GM12878 (cell line): ENCODE results near the gene PCP2. TPM values are rescaled to one million over a fixed set of nuclear protein-coding genes. Genes with fewer than 3 reads are reported as not detected.

Experiments used
- ATAC-seq: fragments of 200-7000 bp; cut with Tn5 transposase; 3 replicates; pipeline ENCODE4 v1.9.1; 2020; ENCODE audit warnings: mild to moderate bottlenecking, moderate library complexity
- BruUV-seq: library from RNA; stranded (reverse); fragments of 400-500 nt; replicated peaks from 2 replicates; lab custom pipeline; 2021; lab: Mats Ljungman, UMichigan
- CTCF ChIA-PET: fragments of 300-600 bp; sonication (Branson Sonifier 250); formaldehyde crosslinking; extraction: SDS; loops from one replicate; lab custom pipeline; 2021; ENCODE audit warnings: inconsistent platforms; lab: Yijun Ruan, JAX
- POLR2A ChIA-PET: fragments of 350-600 bp; formaldehyde crosslinking; extraction: SDS; loops from one replicate; lab custom pipeline; 2021; ENCODE audit warnings: inconsistent platforms; lab: Charles Lee
- RAD21 ChIA-PET: fragments of 300-600 bp; sonication (Branson Sonifier 250); formaldehyde crosslinking; loops from one replicate; lab custom pipeline; 2023; ENCODE audit warnings: antibody characterized with exemption; ENCODE audit not compliant: unreplicated experiment; lab: Charles Lee
- SMC1A ChIA-PET: fragments of 300-600 bp; sonication (Branson Sonifier 250); formaldehyde crosslinking; loops from one replicate; lab custom pipeline; 2023; ENCODE audit not compliant: unreplicated experiment, uncharacterized antibody; lab: Charles Lee
- DNase-seq: peaks from one replicate; pipeline ENCODE4 v3.0.0-alpha.2; 2011; ENCODE audit warnings: low read depth, low spot score
- FAIRE-seq: peaks from 3 replicates; lab custom pipeline; 2011; peaks lifted over from hg19 to GRCh38; lab: Jason Lieb, UNC
- H2AFZ ChIP-seq: 2 replicates; pipeline ENCODE4 v1.6.0; 2011; ENCODE audit warnings: low read depth, low read length, control low read depth; ENCODE audit not compliant: control insufficient read depth
- H3K27ac ChIP-seq: 2 replicates; pipeline ENCODE4 v1.5.1; 2011; ENCODE audit warnings: control low read depth; ENCODE audit not compliant: control insufficient read depth, insufficient read depth
- H3K27me3 ChIP-seq, 2 experiments: replicated peaks in 1 of 2; 2 replicates each; pipeline versions ENCODE4 v1.6.0 to v1.6.1; 2011; ENCODE audit warnings: low read length in 1 of 2; ENCODE audit not compliant: control insufficient read depth in 2 of 2, insufficient read depth in 2 of 2
- H3K36me3 ChIP-seq, 2 experiments: 2 replicates each; pipeline ENCODE4 v1.5.1; 2011; ENCODE audit warnings: low read length in 1 of 2; ENCODE audit not compliant: control insufficient read depth in 2 of 2, insufficient read depth in 2 of 2
- H3K4me1 ChIP-seq: 2 replicates; pipeline ENCODE4 v1.6.1; 2011; ENCODE audit warnings: mild to moderate bottlenecking, low read length, moderate library complexity, mixed read lengths; ENCODE audit not compliant: control insufficient read depth, insufficient read depth
- H3K4me2 ChIP-seq: 2 replicates; pipeline ENCODE4 v1.6.0; 2011; ENCODE audit warnings: control low read depth; ENCODE audit not compliant: control insufficient read depth, insufficient read depth
- H3K4me3 ChIP-seq: fragments of 200-600 bp; sonication (generic); 2 replicates; pipeline ENCODE4 v1.5.1; 2016
- H3K79me2 ChIP-seq: 2 replicates; pipeline ENCODE4 v1.6.0; 2011; ENCODE audit warnings: low read length; ENCODE audit not compliant: control insufficient read depth, insufficient read depth
- H3K9ac ChIP-seq: 2 replicates; pipeline ENCODE4 v1.8.0; 2011; ENCODE audit warnings: low read length, control low read depth, mixed read lengths; ENCODE audit not compliant: control insufficient read depth, insufficient read depth
- H3K9me3 ChIP-seq: replicated peaks from 3 replicates; pipeline ENCODE4 v1.5.1; 2011; ENCODE audit warnings: mild to moderate bottlenecking, low read length; ENCODE audit not compliant: control insufficient read depth, insufficient read depth
- H4K20me1 ChIP-seq: 2 replicates; pipeline ENCODE4 v1.6.0; 2011; ENCODE audit not compliant: control insufficient read depth, insufficient read depth
- FOXK2 ChIP-seq: fragments of 450-650 bp; IDR thresholded peaks from 2 replicates; pipeline ENCODE4 v1.6.1; 2017; ENCODE audit warnings: mild to moderate bottlenecking, moderate library complexity
- IKZF2 ChIP-seq, 2 experiments: fragments of 450-650 bp; IDR thresholded peaks; 2 replicates each; pipeline ENCODE4 v1.6.1; 2017; ENCODE audit warnings: mild to moderate bottlenecking in 2 of 2, moderate library complexity in 2 of 2
- RELB ChIP-seq: fragments of 450-650 bp; IDR thresholded peaks from 2 replicates; pipeline ENCODE4 v1.6.1; 2017; ENCODE audit warnings: low read depth, mild to moderate bottlenecking, moderate library complexity
- SRF ChIP-seq, 2 experiments: IDR thresholded peaks; 2 replicates each; pipeline ENCODE4 v1.6.1; 2011; ENCODE audit warnings: low read depth in 2 of 2, low read length in 2 of 2, mild to moderate bottlenecking in 1 of 2, moderate library complexity in 1 of 2
- TAF1 ChIP-seq: IDR thresholded peaks from 2 replicates; pipeline ENCODE4 v1.6.1; 2011; ENCODE audit warnings: mild to moderate bottlenecking, low read depth, low read length, borderline replicate concordance
- ZNF217 ChIP-seq: fragments of 450-650 bp; IDR thresholded peaks from 2 replicates; pipeline ENCODE4 v1.6.1; 2017; ENCODE audit warnings: antibody characterized with exemption, mild to moderate bottlenecking
- ZNF592 ChIP-seq: fragments of 450-650 bp; IDR thresholded peaks from 2 replicates; pipeline ENCODE4 v1.6.1; 2017; ENCODE audit warnings: mild to moderate bottlenecking, moderate library complexity
- WGBS: methylation state at CpG from one replicate; pipeline ENCODE4 v1.1.6; 2016; ENCODE audit warnings: low lambda C conversion rate; ENCODE audit not compliant: insufficient replicate concordance, insufficient coverage; ENCODE audit errors: missing lambda C conversion rate; 5-methylcytosine and 5-hydroxymethylcytosine counted together
- in situ Hi-C: fragments of 300-500 bp; cut with MboI; formaldehyde crosslinking; loops from 9 replicates; pipeline ENCODE4 v1.14.3; 2018; ENCODE audit warnings: mixed read lengths
- intact Hi-C: fragments of 100-400 bp; cut with micrococcal nuclease; formaldehyde crosslinking; loops from one replicate; pipeline ENCODE4 v1.14.2; 2022; ENCODE audit not compliant: unreplicated experiment
- polyA plus RNA-seq, 11 experiments: library from polyadenylated mRNA; depleted of rRNA in 4 of 11; unstranded in 6 of 11; stranded (reverse) in 5 of 11; fragments of >200 nt; fragmentation: Nextera tagmentation in 4 of 11; fragmentation: Illumina TruSeq in 1 of 11; extraction: Ambion mirVana in 4 of 11; extraction: Trizol in 1 of 11; gene quantifications; 1 replicate in 1 of 11; 2 replicates in 10 of 11; pipeline versions ENCODE4 v1.2.1 to v1.2.3, GENCODE V29; 2011 to 2016; ENCODE audit warnings: inconsistent platforms in 2 of 11, missing spikeins in 2 of 11, low read depth in 1 of 11
- total RNA-seq, 4 experiments: library from RNA; depleted of rRNA in 3 of 4; stranded (reverse); fragments of >200 nt in 3 of 4; fragmentation: Illumina TruSeq in 1 of 4; extraction: Trizol in 1 of 4; gene quantifications; 2 replicates each; pipeline versions ENCODE4 v1.2.1 to v1.2.3, GENCODE V29; 2013 to 2021
- TF ChIP-seq, protein P1 (sequence below): fragments of 450-650 bp; formaldehyde crosslinking; IDR thresholded peaks from 2 replicates; pipeline ENCODE4 v1.4.0; 2022; ENCODE audit warnings: mild to moderate bottlenecking, moderate library complexity

PCP2 gene
- total and polyA plus RNA-seq, 10 of the 15 experiments (the other 5 are each of a cell fraction or from before 2014, with no cell fraction given): 0.10 to 0.62 (median 0.31) TPM; not detected in 5

GRCh38 chr19:7617735-7618134 is 15.8 kb downstream of the PCP2 start:
- Histone ChIP-seq H3K27me3 (no peaks in the 10 kb centered on the region), H2AFZ (no peak overlapping the region), H3K27ac (no peak overlapping the region), H3K9ac (no peak overlapping the region), H3K4me2 (no peak overlapping the region), H4K20me1 (no peaks in the 10 kb centered on the region), H3K4me1 (no peaks in the 10 kb centered on the region), H3K36me3 (peaks cover 0 to 18% of the 10 kb centered on the region in 2 experiments; a peak in 3 of 4 replicates), H3K9me3 (no peaks in the 10 kb centered on the region), H3K79me2 (no peaks in the 10 kb centered on the region), H3K4me3 (no peak overlapping the region)
- ChIA-PET POLR2A (no interaction called here), CTCF (no interaction called here), RAD21 (no interaction called here), SMC1A (no interaction called here)
- FAIRE-seq (no peak), ATAC-seq (no peak), DNase-seq (no peak)
- intact Hi-C loops: no loop called here
- in situ Hi-C loops: no loop called here
- WGBS: 96% methylated on average over 28 of the region's 28 CpGs
- no peak for TF ChIP-seq TAF1
- no TSS peak for BruUV-seq

DNA sequence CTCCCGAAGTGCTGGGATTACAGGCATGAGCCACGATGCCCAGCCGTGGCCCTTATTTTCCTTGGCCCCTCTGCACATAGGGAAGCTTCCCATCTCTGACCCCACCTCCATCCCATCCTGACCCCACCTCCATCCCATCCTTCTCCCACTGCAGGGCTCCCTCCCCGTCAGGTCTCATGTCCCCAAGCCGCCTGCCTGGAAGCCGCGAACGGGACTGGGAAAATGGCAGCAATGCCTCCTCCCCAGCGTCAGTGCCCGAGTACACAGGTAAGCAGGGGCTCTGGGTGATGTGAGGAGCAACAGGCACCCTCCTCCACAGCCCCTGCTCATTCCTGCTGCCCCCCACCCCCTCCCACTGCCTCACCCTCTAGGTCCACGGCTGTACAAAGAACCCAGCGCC is 16.3 kb downstream of the PCP2 start:
- no peak overlapping the region for H2AFZ ChIP-seq
- H3K27ac ChIP-seq: no peak overlapping the region
- no peaks in the 10 kb centered on the region for H3K4me1 ChIP-seq
- BruUV-seq: no TSS peak
- H3K79me2 ChIP-seq: no peaks in the 10 kb centered on the region
- POLR2A ChIA-PET: no interaction called here
- 93% methylated on average over 12 of the region's 12 CpGs for WGBS
- in situ Hi-C loops (no loop called here), intact Hi-C loops (no loop called here)
- ATAC-seq (no peak), FAIRE-seq (no peak), DNase-seq (no peak)
- no peak overlapping the region for H3K4me3 ChIP-seq
- no peak overlapping the region for H3K9ac ChIP-seq
- SMC1A ChIA-PET: no interaction called here
- no peaks in the 10 kb centered on the region for H3K27me3 ChIP-seq
- CTCF ChIA-PET: no interaction called here
- no peaks in the 10 kb centered on the region for H4K20me1 ChIP-seq
- H3K4me2 ChIP-seq: no peak overlapping the region
- peaks cover 0 to 13% of the 10 kb centered on the region in 2 experiments; a peak in 3 of 4 replicates for H3K36me3 ChIP-seq
- RAD21 ChIA-PET: no interaction called here
- H3K9me3 ChIP-seq: no peaks in the 10 kb centered on the region
- TF ChIP-seq, protein P1, sequence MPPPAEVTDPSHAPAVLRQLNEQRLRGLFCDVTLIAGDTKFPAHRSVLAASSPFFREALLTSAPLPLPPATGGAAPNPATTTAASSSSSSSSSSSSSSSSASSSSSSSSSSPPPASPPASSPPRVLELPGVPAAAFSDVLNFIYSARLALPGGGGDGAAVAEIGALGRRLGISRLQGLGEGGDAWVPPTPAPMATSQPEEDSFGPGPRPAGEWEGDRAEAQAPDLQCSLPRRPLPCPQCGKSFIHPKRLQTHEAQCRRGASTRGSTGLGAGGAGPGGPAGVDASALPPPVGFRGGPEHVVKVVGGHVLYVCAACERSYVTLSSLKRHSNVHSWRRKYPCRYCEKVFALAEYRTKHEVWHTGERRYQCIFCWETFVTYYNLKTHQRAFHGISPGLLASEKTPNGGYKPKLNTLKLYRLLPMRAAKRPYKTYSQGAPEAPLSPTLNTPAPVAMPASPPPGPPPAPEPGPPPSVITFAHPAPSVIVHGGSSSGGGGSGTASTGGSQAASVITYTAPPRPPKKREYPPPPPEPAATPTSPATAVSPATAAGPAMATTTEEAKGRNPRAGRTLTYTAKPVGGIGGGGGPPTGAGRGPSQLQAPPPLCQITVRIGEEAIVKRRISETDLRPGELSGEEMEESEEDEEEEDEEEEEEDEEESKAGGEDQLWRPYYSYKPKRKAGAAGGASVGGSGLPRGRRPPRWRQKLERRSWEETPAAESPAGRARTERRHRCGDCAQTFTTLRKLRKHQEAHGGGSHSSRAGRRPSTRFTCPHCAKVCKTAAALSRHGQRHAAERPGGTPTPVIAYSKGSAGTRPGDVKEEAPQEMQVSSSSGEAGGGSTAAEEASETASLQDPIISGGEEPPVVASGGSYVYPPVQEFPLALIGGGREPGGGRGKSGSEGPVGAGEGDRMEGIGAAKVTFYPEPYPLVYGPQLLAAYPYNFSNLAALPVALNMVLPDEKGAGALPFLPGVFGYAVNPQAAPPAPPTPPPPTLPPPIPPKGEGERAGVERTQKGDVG (CRISPR knock-in tag): no peak
- no peak for TF ChIP-seq ZNF592
- TF ChIP-seq SRF (IDR thresholded peaks at IDR 0.05; ENCODE audit: low read depth in 2 of 2, low read length in 2 of 2): no peak
- TF ChIP-seq FOXK2: no peak
- no peak for TF ChIP-seq IKZF2 (IDR thresholded peaks at IDR 0.05)
- TF ChIP-seq RELB: no peak
- no peak for TF ChIP-seq ZNF217
